Uterus (tissue), 2 donors: ENCODE results near the gene RUNDC3A.

ENCODE experiments used
- POLR2A ChIP-seq, 2 donors: fragments of 450-650 bp; IDR thresholded peaks; one replicate each; pipeline ENCODE4 v1.6.1; 2016; ENCODE audit warnings: antibody characterized with exemption in 2 of 2, mild to moderate bottlenecking in 1 of 2, moderate library complexity in 1 of 2
- TF ChIP-seq, protein P1 (sequence below), 4 experiments: fragments of 200-600 bp in 2 of 4; fragments of 450-650 bp in 2 of 4; sonication (generic) in 2 of 4; IDR thresholded peaks; one replicate each; pipeline ENCODE4 v1.5.1; 2016 to 2019; ENCODE audit warnings: antibody characterized with exemption in 4 of 4, mild to moderate bottlenecking in 2 of 4, moderate library complexity in 1 of 4

GRCh38 chr17:44359458-44360143 is 51.2 kb downstream of the RUNDC3A start:
- TF ChIP-seq, protein P1, sequence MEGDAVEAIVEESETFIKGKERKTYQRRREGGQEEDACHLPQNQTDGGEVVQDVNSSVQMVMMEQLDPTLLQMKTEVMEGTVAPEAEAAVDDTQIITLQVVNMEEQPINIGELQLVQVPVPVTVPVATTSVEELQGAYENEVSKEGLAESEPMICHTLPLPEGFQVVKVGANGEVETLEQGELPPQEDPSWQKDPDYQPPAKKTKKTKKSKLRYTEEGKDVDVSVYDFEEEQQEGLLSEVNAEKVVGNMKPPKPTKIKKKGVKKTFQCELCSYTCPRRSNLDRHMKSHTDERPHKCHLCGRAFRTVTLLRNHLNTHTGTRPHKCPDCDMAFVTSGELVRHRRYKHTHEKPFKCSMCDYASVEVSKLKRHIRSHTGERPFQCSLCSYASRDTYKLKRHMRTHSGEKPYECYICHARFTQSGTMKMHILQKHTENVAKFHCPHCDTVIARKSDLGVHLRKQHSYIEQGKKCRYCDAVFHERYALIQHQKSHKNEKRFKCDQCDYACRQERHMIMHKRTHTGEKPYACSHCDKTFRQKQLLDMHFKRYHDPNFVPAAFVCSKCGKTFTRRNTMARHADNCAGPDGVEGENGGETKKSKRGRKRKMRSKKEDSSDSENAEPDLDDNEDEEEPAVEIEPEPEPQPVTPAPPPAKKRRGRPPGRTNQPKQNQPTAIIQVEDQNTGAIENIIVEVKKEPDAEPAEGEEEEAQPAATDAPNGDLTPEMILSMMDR (IDR thresholded peaks at IDR 0.05): no peak
- no peak for TF ChIP-seq POLR2A (IDR thresholded peaks at IDR 0.05)
